HepG2 (cell line): ENCODE results near the gene ARHGEF40.

Source experiments
- CBX5 ChIP-seq: sonication (generic); formaldehyde crosslinking; IDR thresholded peaks from 2 replicates; pipeline ENCODE4 v1.4.0; 2020; ENCODE audit warnings: missing genetic modification reagents, borderline replicate concordance
- CREB1 ChIP-seq, 2 experiments: fragments of 450-650 bp in 1 of 2; IDR thresholded peaks; 2 replicates each; pipeline ENCODE4 v1.6.1; 2016 to 2017; ENCODE audit warnings: control low read depth in 1 of 2, mild to moderate bottlenecking in 1 of 2, missing compliant biosample characterization in 1 of 2, missing genetic modification characterization in 1 of 2
- ELF4 ChIP-seq: sonication (generic); formaldehyde crosslinking; IDR thresholded peaks from 2 replicates; pipeline ENCODE4 v1.5.0; 2020; ENCODE audit warnings: missing genetic modification reagents, mild to moderate bottlenecking, moderate library complexity, borderline replicate concordance
- FUBP1 ChIP-seq: sonication (generic); formaldehyde crosslinking; IDR thresholded peaks from 2 replicates; pipeline ENCODE4 v1.5.1; 2020; ENCODE audit warnings: missing genetic modification reagents, mild to moderate bottlenecking, borderline replicate concordance
- MAFG ChIP-seq: sonication (generic); formaldehyde crosslinking; IDR thresholded peaks from 2 replicates; pipeline ENCODE4 v1.5.1; 2020; ENCODE audit warnings: mild to moderate bottlenecking, missing genetic modification reagents
- NFATC3 ChIP-seq: sonication (generic); formaldehyde crosslinking; IDR thresholded peaks from 2 replicates; pipeline ENCODE4 v1.5.1; 2020; ENCODE audit warnings: mild to moderate bottlenecking, missing genetic modification reagents
- POLR2A ChIP-seq, 2 experiments: IDR thresholded peaks; 2 replicates each; pipeline ENCODE4 v1.6.1; 2011; ENCODE audit warnings: low read depth in 2 of 2, low read length in 2 of 2, mild to moderate bottlenecking in 1 of 2, moderate library complexity in 1 of 2; ENCODE audit not compliant: insufficient read depth in 1 of 2
- RBM22 ChIP-seq: fragments of 200-400 bp; formaldehyde crosslinking; optimal IDR thresholded peaks from 2 replicates; pipeline ENCODE3; 2017; ENCODE audit warnings: mild to moderate bottlenecking, low read length, moderate library complexity
- REST ChIP-seq, 2 experiments: IDR thresholded peaks; 2 replicates each; pipeline ENCODE4 v1.6.1; 2011 to 2012; ENCODE audit warnings: low read length in 2 of 2, borderline replicate concordance in 1 of 2, low read depth in 1 of 2, mild to moderate bottlenecking in 1 of 2, moderate library complexity in 1 of 2
- SIN3B ChIP-seq: fragments of 150-350 bp; IDR thresholded peaks from 2 replicates; pipeline ENCODE4 v1.6.1; 2014; ENCODE audit warnings: low read length
- TSC22D2 ChIP-seq: sonication (generic); formaldehyde crosslinking; IDR thresholded peaks from 2 replicates; pipeline ENCODE4 v1.5.1; 2020; ENCODE audit warnings: missing genetic modification reagents, mild to moderate bottlenecking, borderline replicate concordance
- ZBTB43 ChIP-seq: sonication (generic); formaldehyde crosslinking; conservative IDR thresholded peaks from 2 replicates; pipeline ENCODE4 v1.4.0; 2020; ENCODE audit warnings: missing genetic modification reagents
- ZNF33B ChIP-seq: sonication (generic); formaldehyde crosslinking; IDR thresholded peaks from 2 replicates; pipeline ENCODE4 v1.5.1; 2020; ENCODE audit warnings: mild to moderate bottlenecking, missing genetic modification reagents
- ZNF501 ChIP-seq: sonication (generic); formaldehyde crosslinking; IDR thresholded peaks from 2 replicates; pipeline ENCODE4 v1.5.1; 2020; ENCODE audit warnings: mild to moderate bottlenecking, moderate library complexity, missing genetic modification reagents

- no peak for TF ChIP-seq REST (IDR thresholded peaks at IDR 0.05; ENCODE audit: borderline replicate concordance in 1 of 2, low read depth in 1 of 2, low read length in 2 of 2)
- no peak for TF ChIP-seq MAFG
- TF ChIP-seq FUBP1 = no peak
- no peak for TF ChIP-seq RBM22
- no peak for TF ChIP-seq ZBTB43 (CRISPR knock-in tag)
- TF ChIP-seq NFATC3 = no peak
- no peak for TF ChIP-seq POLR2A (IDR thresholded peaks at IDR 0.05; ENCODE audit: insufficient read depth in 1 of 2, low read depth in 2 of 2, low read length in 2 of 2)
- no peak for TF ChIP-seq ELF4 (CRISPR knock-in tag)
- no peak; the same call in 1 of the 2 replicates for TF ChIP-seq ZNF501
- TF ChIP-seq TSC22D2 = no peak
- TF ChIP-seq SIN3B = no peak
- TF ChIP-seq CBX5 (CRISPR knock-in tag) = no peak
- TF ChIP-seq ZNF33B (CRISPR knock-in tag) = no peak
- no peak for TF ChIP-seq CREB1 (IDR thresholded peaks at IDR 0.05)
- TF ChIP-seq CREB1 (CRISPR knock-in tag; IDR thresholded peaks at IDR 0.05) = no peak; the same call in 1 of the 2 replicates
Measured at GRCh38 chr14:21056520-21057163, 13.5 kb upstream of the ARHGEF40 start.
